Body of pancreas (tissue), 4 donors: Measurements from ENCODE around the gene CLGN. TPM values are rescaled to one million over a fixed set of nuclear protein-coding genes. Genes with fewer than 3 reads are reported as not detected.
"Not testable (repeated sequence)": the region's sequence is repeated elsewhere in the genome, so short reads cannot be mapped to it uniquely, and the experiment has no call there.

Experiments used
- ATAC-seq: fragments of 150-250 bp; one replicate; pipeline ENCODE4 v1.9.1; 2016
- DNase-seq, 4 donors: peaks; one replicate each; pipeline ENCODE4 v3.0.0-alpha.2; 2019
- H3K27ac ChIP-seq, 4 donors: fragments of 200-600 bp; sonication (generic); 1 replicate in 3 of 4; 2 replicates in 1 of 4; pipeline versions ENCODE4 v1.5.1 to v1.6.1; 2016 to 2019; ENCODE audit warnings: mild to moderate bottlenecking in 1 of 4, mixed read lengths in 1 of 4, moderate library complexity in 1 of 4
- H3K27me3 ChIP-seq, 2 donors: fragments of 200-600 bp; sonication (generic); one replicate each; pipeline ENCODE4 v1.6.0; 2016; ENCODE audit warnings: mild to moderate bottlenecking in 1 of 2
- H3K36me3 ChIP-seq, 2 donors: fragments of 200-600 bp; sonication (generic); replicated peaks in 1 of 2; 2 replicates each; pipeline ENCODE4 v1.5.1; 2016; ENCODE audit warnings: low read depth in 2 of 2; ENCODE audit not compliant: insufficient read depth in 1 of 2
- H3K4me1 ChIP-seq: fragments of 200-600 bp; sonication (generic); one replicate; pipeline ENCODE4 v1.6.0; 2016
- H3K4me3 ChIP-seq, 2 donors: fragments of 200-600 bp; sonication (generic); 1 replicate in 1 of 2; 2 replicates in 1 of 2; pipeline ENCODE4 v1.5.1; 2016 to 2019
- H3K9me3 ChIP-seq, 3 donors: fragments of 200-600 bp; sonication (generic); 1 replicate in 2 of 3; 2 replicates in 1 of 3; pipeline ENCODE4 v1.5.1; 2016
- CTCF ChIP-seq, 7 experiments: fragments of 450-650 bp in 4 of 7; fragments of 200-600 bp in 3 of 7; sonication (generic) in 3 of 7; IDR thresholded peaks; one replicate each; pipeline ENCODE4 v1.5.1; 2016 to 2019; ENCODE audit warnings: antibody characterized with exemption in 7 of 7
- POLR2A ChIP-seq, 3 donors: fragments of 450-650 bp; IDR thresholded peaks; one replicate each; pipeline ENCODE4 v1.6.1; 2016; ENCODE audit warnings: antibody characterized with exemption in 3 of 3, mild to moderate bottlenecking in 2 of 3
- WGBS, 2 donors: methylation state at CpG; one replicate each; pipeline ENCODE4 v1.1.5; 2017; 5-methylcytosine and 5-hydroxymethylcytosine counted together
- intact Hi-C: fragments of 100-400 bp; cut with DNase I; formaldehyde crosslinking; loops from one replicate; pipeline ENCODE4 v1.15.1; 2023
- total RNA-seq, 2 donors: library from RNA; depleted of rRNA; stranded (reverse); fragments of >200 nt; gene quantifications; one replicate each; pipeline ENCODE4 v1.1.0, GENCODE V29; 2016

CLGN gene
- total RNA-seq, 2 donors from 2014 or later, result 1.3 to 2.3 TPM

- no peaks in the 10 kb centered on the region for H3K9me3 ChIP-seq
- no peak overlapping the region for H3K4me3 ChIP-seq
- no peaks in the 10 kb centered on the region for H3K36me3 ChIP-seq
- ATAC-seq (no peak), DNase-seq (no peak)
- no peaks in the 10 kb centered on the region for H3K27me3 ChIP-seq
- intact Hi-C loops, result no loop called here
- TF ChIP-seq CTCF (IDR thresholded peaks at IDR 0.05) (no peak), POLR2A (IDR thresholded peaks at IDR 0.05) (no peak)
- no peaks in the 10 kb centered on the region for H3K4me1 ChIP-seq
- no peak overlapping the region for H3K27ac ChIP-seq
These were observed 12.2 kb upstream of the CLGN start for GRCh38 chr4:140439644-140440142.

GRCh38 chr4:140427919-140428471, 547 bp upstream of the CLGN start:
- no peak for TF ChIP-seq POLR2A (IDR thresholded peaks at IDR 0.05)
- TF ChIP-seq CTCF (IDR thresholded peaks at IDR 0.05), result no peak
- ATAC-seq (no peak), DNase-seq (peak in 1 of 4 donors; percentile 4)
- 24% methylated on average over 7 of the region's 7 CpGs for WGBS, 2 donors
- no peaks in the 10 kb centered on the region for H3K27me3 ChIP-seq
- peak overlapping the region in 2 of 4 donors; percentile 7 to 45 for H3K27ac ChIP-seq
- H3K9me3 ChIP-seq, result no peaks in the 10 kb centered on the region
- peak overlapping the region; percentile 34 to 57 for H3K4me3 ChIP-seq
- intact Hi-C loops, result no loop called here
- H3K36me3 ChIP-seq, result no peaks in the 10 kb centered on the region
- peaks cover 12% of the 10 kb centered on the region for H3K4me1 ChIP-seq

GRCh38 chr4:140426610-140427105, 790 bp downstream of the CLGN start:
- peak overlapping the region in 1 of 2 donors; percentile 57 for H3K4me3 ChIP-seq
- peak in 1 of 4 donors; percentile 11 for DNase-seq
- H3K9me3 ChIP-seq, result no peaks in the 10 kb centered on the region
- no peaks in the 10 kb centered on the region for H3K36me3 ChIP-seq
- intact Hi-C loops, result no loop called here
- WGBS, 2 donors, result 6 to 16% methylated on average over 10 to 23 of the region's 23 CpGs
- no peak for ATAC-seq
- no peaks in the 10 kb centered on the region for H3K27me3 ChIP-seq
- peaks cover 12% of the 10 kb centered on the region for H3K4me1 ChIP-seq
- TF ChIP-seq POLR2A (IDR thresholded peaks at IDR 0.05), result no peak
- no peak for TF ChIP-seq CTCF (IDR thresholded peaks at IDR 0.05)
- no peak overlapping the region for H3K27ac ChIP-seq

GRCh38 chr4:140423106-140423505, 4.3 kb downstream of the CLGN start:
- no peak overlapping the region for H3K27ac ChIP-seq
- intact Hi-C loops, result no loop called here
- DNase-seq, result no peak
- H3K4me1 ChIP-seq, result peaks cover 12% of the 10 kb centered on the region
- ATAC-seq, result no peak
- no peaks in the 10 kb centered on the region for H3K9me3 ChIP-seq
- H3K27me3 ChIP-seq, result no peaks in the 10 kb centered on the region
- no peak overlapping the region for H3K4me3 ChIP-seq
- no peaks in the 10 kb centered on the region for H3K36me3 ChIP-seq
- TF ChIP-seq CTCF (IDR thresholded peaks at IDR 0.05), result no peak
- no peak for TF ChIP-seq POLR2A (IDR thresholded peaks at IDR 0.05)

- H3K27ac ChIP-seq, H3K36me3 ChIP-seq, intact Hi-C loops, DNase-seq, H3K4me1 ChIP-seq, ATAC-seq, H3K4me3 ChIP-seq, H3K27me3 ChIP-seq, H3K9me3 ChIP-seq: not testable (repeated sequence)
- 89 to 91% methylated on average over 25 to 32 of the region's 32 CpGs for WGBS, 2 donors
These were observed 14.1 kb downstream of the CLGN start for GRCh38 chr4:140413130-140413969.
